HepG2 (cell line): Measurements from ENCODE around the gene COPS8. TPM values are rescaled to one million over a fixed set of nuclear protein-coding genes. Genes with fewer than 3 reads are reported as not detected.

ENCODE experiments used
- ATAD3A ChIP-seq: sonication (generic); formaldehyde crosslinking; IDR thresholded peaks from 2 replicates; pipeline ENCODE4 v1.4.0; 2020; ENCODE audit warnings: missing genetic modification reagents
- ATF7 ChIP-seq, 2 experiments: fragments of 450-650 bp in 1 of 2; sonication (generic) in 1 of 2; formaldehyde crosslinking in 1 of 2; IDR thresholded peaks; 2 replicates each; pipeline versions ENCODE4 v1.4.0 to v1.6.1; 2016 to 2020; ENCODE audit warnings: antibody characterized with exemption in 1 of 2, mild to moderate bottlenecking in 1 of 2, missing genetic modification reagents in 1 of 2
- BORCS8-MEF2B ChIP-seq: sonication (generic); formaldehyde crosslinking; IDR thresholded peaks from 2 replicates; pipeline ENCODE4 v1.8.0; 2022; ENCODE audit warnings: mild to moderate bottlenecking, missing genetic modification reagents
- BRCA1 ChIP-seq: sonication (generic); formaldehyde crosslinking; IDR thresholded peaks from 2 replicates; pipeline ENCODE4 v1.4.0; 2020; ENCODE audit warnings: missing genetic modification reagents
- GTF3A ChIP-seq: sonication (generic); formaldehyde crosslinking; conservative IDR thresholded peaks from 2 replicates; pipeline ENCODE4 v1.4.0; 2020; ENCODE audit warnings: mild to moderate bottlenecking, missing genetic modification reagents
- HMGA1 ChIP-seq: sonication (generic); formaldehyde crosslinking; conservative IDR thresholded peaks from 2 replicates; pipeline ENCODE4 v1.4.0; 2020; ENCODE audit warnings: missing genetic modification reagents
- HOXA5 ChIP-seq: sonication (generic); formaldehyde crosslinking; IDR thresholded peaks from 2 replicates; pipeline ENCODE4 v1.4.0; 2020; ENCODE audit warnings: missing genetic modification reagents
- KDM5A ChIP-seq: fragments of 200-600 bp; sonication (generic); IDR thresholded peaks from 2 replicates; pipeline ENCODE4 v1.7.0; 2018; ENCODE audit warnings: antibody characterized with exemption, mild to moderate bottlenecking, low read length, borderline replicate concordance
- MED13 ChIP-seq: sonication (generic); formaldehyde crosslinking; IDR thresholded peaks from 2 replicates; pipeline ENCODE4 v1.5.0; 2020; ENCODE audit warnings: missing genetic modification reagents
- PHF5A ChIP-seq: IDR thresholded peaks from one replicate; pipeline ENCODE4 v1.6.1; 2018; ENCODE audit warnings: low read depth, missing genetic modification reagents; ENCODE audit not compliant: unreplicated experiment
- RARA ChIP-seq: IDR thresholded peaks from 2 replicates; pipeline ENCODE4 v1.6.1; 2016; ENCODE audit warnings: missing genetic modification reagents, missing compliant biosample characterization
- THYN1 ChIP-seq: sonication (generic); formaldehyde crosslinking; IDR thresholded peaks from 2 replicates; pipeline ENCODE4 v1.8.1; 2023; ENCODE audit warnings: low read depth, mild to moderate bottlenecking, moderate library complexity, missing genetic modification reagents, borderline replicate concordance
- ZBTB38 ChIP-seq: sonication (generic); formaldehyde crosslinking; IDR thresholded peaks from 2 replicates; pipeline ENCODE4 v1.5.1; 2020; ENCODE audit warnings: mild to moderate bottlenecking, missing genetic modification reagents
- ZFP62 ChIP-seq: sonication (generic); formaldehyde crosslinking; IDR thresholded peaks from 2 replicates; pipeline ENCODE4 v1.4.0; 2020; ENCODE audit warnings: missing genetic modification reagents
- ZKSCAN8 ChIP-seq: IDR thresholded peaks from 2 replicates; pipeline ENCODE4 v1.6.1; 2016; ENCODE audit warnings: borderline replicate concordance, missing genetic modification reagents, missing compliant biosample characterization
- ZNF780A ChIP-seq: sonication (generic); formaldehyde crosslinking; IDR thresholded peaks from 2 replicates; pipeline ENCODE4 v1.8.0; 2022; ENCODE audit warnings: mild to moderate bottlenecking, missing genetic modification reagents, moderate library complexity
- polyA plus RNA-seq, 8 experiments: library from polyadenylated mRNA; depleted of rRNA in 3 of 8; stranded (reverse) in 7 of 8; unstranded in 1 of 8; fragments of >200 nt; fragmentation: Illumina TruSeq in 4 of 8; extraction: Trizol in 4 of 8; gene quantifications; 2 replicates each; pipeline versions ENCODE4 v1.2.1 to v1.2.3, GENCODE V29; 2011 to 2016; ENCODE audit warnings: low read depth in 4 of 8, missing spikeins in 1 of 8, mixed read lengths in 1 of 8; ENCODE audit not compliant: insufficient read depth in 1 of 8
- total RNA-seq, 5 experiments: library from RNA; depleted of rRNA; stranded (reverse); fragments of >200 nt; fragmentation: Illumina TruSeq; extraction: Trizol; gene quantifications; 2 replicates each; pipeline ENCODE4 v1.2.3, GENCODE V29; 2016; ENCODE audit warnings: low read depth in 1 of 5
- TF ChIP-seq, protein P1 (sequence below): sonication (generic); formaldehyde crosslinking; IDR thresholded peaks from 2 replicates; pipeline ENCODE4 v1.4.0; 2020; ENCODE audit warnings: mild to moderate bottlenecking, missing genetic modification reagents
- TF ChIP-seq, protein P2 (sequence below): sonication (generic); formaldehyde crosslinking; IDR thresholded peaks from 2 replicates; pipeline ENCODE4 v1.5.0; 2020; ENCODE audit warnings: missing genetic modification reagents
- TF ChIP-seq, protein P3 (sequence below): sonication (generic); formaldehyde crosslinking; conservative IDR thresholded peaks from 2 replicates; pipeline ENCODE4 v1.4.0; 2020; ENCODE audit warnings: missing genetic modification reagents
- TF ChIP-seq, protein P4 (sequence below): sonication (generic); formaldehyde crosslinking; IDR thresholded peaks from 2 replicates; pipeline ENCODE4 v1.4.0; 2020; ENCODE audit warnings: low read depth, mild to moderate bottlenecking, missing genetic modification reagents
- TF ChIP-seq, protein P5 (sequence below): sonication (generic); formaldehyde crosslinking; IDR thresholded peaks from 2 replicates; pipeline ENCODE4 v1.9.0; 2022; ENCODE audit warnings: missing genetic modification reagents, mild to moderate bottlenecking, borderline replicate concordance

The COPS8 gene
- total and polyA plus RNA-seq, 2 of the 13 experiments (the other 11 are each of a cell fraction or from before 2014, with no cell fraction given), result 86.3 to 96.6 TPM

DNA sequence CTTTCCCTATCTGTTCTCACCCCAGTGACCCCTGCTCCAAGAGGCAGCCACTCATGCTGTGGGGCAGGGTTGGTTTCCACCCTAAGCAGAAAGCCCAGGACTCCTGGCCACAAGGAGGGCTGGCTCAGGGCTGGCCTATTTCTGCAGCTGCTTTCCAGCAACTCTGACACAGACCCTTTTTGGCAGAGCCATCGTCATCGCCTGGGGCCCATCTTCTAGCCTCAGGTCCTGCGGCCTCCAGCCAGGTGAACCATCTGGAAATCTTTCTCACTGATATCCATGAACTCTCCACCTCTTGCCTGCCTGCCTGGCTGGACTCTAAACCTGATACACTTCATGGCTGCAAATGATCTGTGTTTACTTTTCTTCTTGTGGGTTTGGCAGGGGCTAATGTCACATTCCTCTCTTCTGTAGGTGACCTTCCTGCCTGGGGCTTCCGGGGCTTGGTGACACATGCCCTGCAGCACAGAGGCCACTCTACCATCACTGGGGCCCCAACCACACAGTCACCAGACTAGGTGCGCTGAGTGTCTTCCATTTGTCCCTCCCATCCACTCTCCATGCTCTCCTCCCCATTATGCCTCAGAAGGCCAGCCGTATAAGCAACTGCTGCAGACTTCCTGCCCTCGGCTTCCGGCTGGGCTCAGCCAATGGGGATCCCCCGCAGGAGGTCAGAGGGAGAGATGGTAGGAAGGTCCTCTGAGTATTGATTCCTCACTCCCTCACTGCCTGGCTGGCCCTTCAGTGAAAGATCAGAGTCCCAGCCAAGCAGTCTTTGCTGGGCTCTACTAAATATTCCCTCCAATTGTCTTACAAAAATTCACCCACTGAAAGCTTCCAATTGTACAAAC, 9.7 kb upstream of the COPS8 start (continued):
- TF ChIP-seq, protein P1, sequence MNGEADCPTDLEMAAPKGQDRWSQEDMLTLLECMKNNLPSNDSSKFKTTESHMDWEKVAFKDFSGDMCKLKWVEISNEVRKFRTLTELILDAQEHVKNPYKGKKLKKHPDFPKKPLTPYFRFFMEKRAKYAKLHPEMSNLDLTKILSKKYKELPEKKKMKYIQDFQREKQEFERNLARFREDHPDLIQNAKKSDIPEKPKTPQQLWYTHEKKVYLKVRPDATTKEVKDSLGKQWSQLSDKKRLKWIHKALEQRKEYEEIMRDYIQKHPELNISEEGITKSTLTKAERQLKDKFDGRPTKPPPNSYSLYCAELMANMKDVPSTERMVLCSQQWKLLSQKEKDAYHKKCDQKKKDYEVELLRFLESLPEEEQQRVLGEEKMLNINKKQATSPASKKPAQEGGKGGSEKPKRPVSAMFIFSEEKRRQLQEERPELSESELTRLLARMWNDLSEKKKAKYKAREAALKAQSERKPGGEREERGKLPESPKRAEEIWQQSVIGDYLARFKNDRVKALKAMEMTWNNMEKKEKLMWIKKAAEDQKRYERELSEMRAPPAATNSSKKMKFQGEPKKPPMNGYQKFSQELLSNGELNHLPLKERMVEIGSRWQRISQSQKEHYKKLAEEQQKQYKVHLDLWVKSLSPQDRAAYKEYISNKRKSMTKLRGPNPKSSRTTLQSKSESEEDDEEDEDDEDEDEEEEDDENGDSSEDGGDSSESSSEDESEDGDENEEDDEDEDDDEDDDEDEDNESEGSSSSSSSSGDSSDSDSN, result peak; percentile 78
- TF ChIP-seq BRCA1 (no peak; the same call in 1 of the 2 replicates), ATF7 (IDR thresholded peaks at IDR 0.05) (no peak), ATF7 (CRISPR knock-in tag; IDR thresholded peaks at IDR 0.05) (no peak), MED13 (peak; percentile 82; the same call in 1 of the 2 replicates), HMGA1 (CRISPR knock-in tag) (no peak), GTF3A (CRISPR knock-in tag) (no peak), KDM5A (no peak; the same call in 1 of the 2 replicates), ZKSCAN8 (no peak), THYN1 (CRISPR knock-in tag) (no peak), ZBTB38 (peak; percentile 93), HOXA5 (CRISPR knock-in tag) (no peak; the same call in none of the 2 replicates), BORCS8-MEF2B (CRISPR knock-in tag) (peak; percentile 80), RARA (CRISPR knock-in tag) (peak; percentile 96), ATAD3A (no peak), ZFP62 (CRISPR knock-in tag) (no peak), ZNF780A (CRISPR knock-in tag) (no peak), PHF5A (peak; percentile 71)
- TF ChIP-seq, protein P2, sequence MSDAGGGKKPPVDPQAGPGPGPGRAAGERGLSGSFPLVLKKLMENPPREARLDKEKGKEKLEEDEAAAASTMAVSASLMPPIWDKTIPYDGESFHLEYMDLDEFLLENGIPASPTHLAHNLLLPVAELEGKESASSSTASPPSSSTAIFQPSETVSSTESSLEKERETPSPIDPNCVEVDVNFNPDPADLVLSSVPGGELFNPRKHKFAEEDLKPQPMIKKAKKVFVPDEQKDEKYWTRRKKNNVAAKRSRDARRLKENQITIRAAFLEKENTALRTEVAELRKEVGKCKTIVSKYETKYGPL (CRISPR knock-in tag), result 0 out of 2 replicates have a peak, but pooled peaks have one; percentile 7
- TF ChIP-seq, protein P3, sequence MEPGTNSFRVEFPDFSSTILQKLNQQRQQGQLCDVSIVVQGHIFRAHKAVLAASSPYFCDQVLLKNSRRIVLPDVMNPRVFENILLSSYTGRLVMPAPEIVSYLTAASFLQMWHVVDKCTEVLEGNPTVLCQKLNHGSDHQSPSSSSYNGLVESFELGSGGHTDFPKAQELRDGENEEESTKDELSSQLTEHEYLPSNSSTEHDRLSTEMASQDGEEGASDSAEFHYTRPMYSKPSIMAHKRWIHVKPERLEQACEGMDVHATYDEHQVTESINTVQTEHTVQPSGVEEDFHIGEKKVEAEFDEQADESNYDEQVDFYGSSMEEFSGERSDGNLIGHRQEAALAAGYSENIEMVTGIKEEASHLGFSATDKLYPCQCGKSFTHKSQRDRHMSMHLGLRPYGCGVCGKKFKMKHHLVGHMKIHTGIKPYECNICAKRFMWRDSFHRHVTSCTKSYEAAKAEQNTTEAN (CRISPR knock-in tag), result peak; percentile 59; the same call in 1 of the 2 replicates
- TF ChIP-seq, protein P4, sequence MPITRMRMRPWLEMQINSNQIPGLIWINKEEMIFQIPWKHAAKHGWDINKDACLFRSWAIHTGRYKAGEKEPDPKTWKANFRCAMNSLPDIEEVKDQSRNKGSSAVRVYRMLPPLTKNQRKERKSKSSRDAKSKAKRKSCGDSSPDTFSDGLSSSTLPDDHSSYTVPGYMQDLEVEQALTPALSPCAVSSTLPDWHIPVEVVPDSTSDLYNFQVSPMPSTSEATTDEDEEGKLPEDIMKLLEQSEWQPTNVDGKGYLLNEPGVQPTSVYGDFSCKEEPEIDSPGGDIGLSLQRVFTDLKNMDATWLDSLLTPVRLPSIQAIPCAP, result no peak
- TF ChIP-seq, protein P5, sequence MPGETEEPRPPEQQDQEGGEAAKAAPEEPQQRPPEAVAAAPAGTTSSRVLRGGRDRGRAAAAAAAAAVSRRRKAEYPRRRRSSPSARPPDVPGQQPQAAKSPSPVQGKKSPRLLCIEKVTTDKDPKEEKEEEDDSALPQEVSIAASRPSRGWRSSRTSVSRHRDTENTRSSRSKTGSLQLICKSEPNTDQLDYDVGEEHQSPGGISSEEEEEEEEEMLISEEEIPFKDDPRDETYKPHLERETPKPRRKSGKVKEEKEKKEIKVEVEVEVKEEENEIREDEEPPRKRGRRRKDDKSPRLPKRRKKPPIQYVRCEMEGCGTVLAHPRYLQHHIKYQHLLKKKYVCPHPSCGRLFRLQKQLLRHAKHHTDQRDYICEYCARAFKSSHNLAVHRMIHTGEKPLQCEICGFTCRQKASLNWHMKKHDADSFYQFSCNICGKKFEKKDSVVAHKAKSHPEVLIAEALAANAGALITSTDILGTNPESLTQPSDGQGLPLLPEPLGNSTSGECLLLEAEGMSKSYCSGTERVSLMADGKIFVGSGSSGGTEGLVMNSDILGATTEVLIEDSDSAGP (CRISPR knock-in tag), result peak; percentile 90
